Measurements from ENCODE around the gene IFIT1B.

IFIT1B gene

GRCh38 chr10:89414146-89414878 is 36.5 kb downstream of the IFIT1B start, which contains the start of gene IFIT5:
Gene IFIT5 (plus strand): TSS chr10:89414568. CDS start chr10:89414799, 231 bp downstream.
- Histone ChIP-seq H3K9me3 (ENCODE audit: insufficient read depth, low read depth, low read length) (peaks cover 2% of the 10 kb centered on the region), H4K8ac (ENCODE audit: low read depth, low read length) (peak within 1 kb of the TSS; percentile 73), H2BK12ac (ENCODE audit: low read length) (no peak within 1 kb of the TSS), H2BK120ac (ENCODE audit: insufficient read depth, low read length, poor library complexity) (peak within 1 kb of the TSS; percentile 27), H3K27ac (ENCODE audit: low read depth, low read length) (no peak within 1 kb of the TSS), H3K4me2 (ENCODE audit: low read length) (peak within 1 kb of the TSS; percentile 95), H3K79me1 (ENCODE audit: low read length) (no peaks in the 10 kb centered on the region), H3K9ac (ENCODE audit: low read length) (peak within 1 kb of the TSS; percentile 9), H2AFZ (ENCODE audit: insufficient read depth, low read length, poor library complexity) (peak within 1 kb of the TSS; percentile 92), H2AK5ac (ENCODE audit: low read length) (no peak within 1 kb of the TSS), H3K14ac (ENCODE audit: low read length) (peak within 1 kb of the TSS; percentile 63), H3K4me3 (ENCODE audit: low read depth, low read length) (peak within 1 kb of the TSS; percentile 67), H3K23ac (ENCODE audit: low read length) (no peak within 1 kb of the TSS), H2BK5ac (ENCODE audit: low read depth, low read length, poor library complexity) (no peak within 1 kb of the TSS), H3K36me3 (ENCODE audit: control insufficient read depth in 1 of 2, insufficient read depth in 2 of 2, low read length in 2 of 2) (no peaks in the 10 kb centered on the region), H3K27me3 (ENCODE audit: insufficient read depth, low read length) (peaks cover 13% of the 10 kb centered on the region), H3K4me1 (ENCODE audit: control insufficient read depth in 1 of 2, insufficient read depth in 2 of 2, low read length in 2 of 2) (peaks cover 4% of the 10 kb centered on the region in 2 experiments), H3K79me2 (ENCODE audit: control insufficient read depth, insufficient read depth, low read length, poor library complexity) (peaks cover 4% of the 10 kb centered on the region), H4K91ac (ENCODE audit: low read depth, low read length) (no peak within 1 kb of the TSS), H3K4ac (ENCODE audit: low read depth, low read length) (no peak within 1 kb of the TSS), H4K12ac (ENCODE audit: low read depth, low read length) (peak within 1 kb of the TSS; percentile 26), H3K18ac (ENCODE audit: low read length) (peak within 1 kb of the TSS; percentile 39)
- no CpG with 5 or more reads among the region's 48 CpGs for WGBS (ENCODE audit: extremely low coverage, insufficient coverage, insufficient read length)
- DNase-seq = peak; percentile 46 to 67

DNA sequence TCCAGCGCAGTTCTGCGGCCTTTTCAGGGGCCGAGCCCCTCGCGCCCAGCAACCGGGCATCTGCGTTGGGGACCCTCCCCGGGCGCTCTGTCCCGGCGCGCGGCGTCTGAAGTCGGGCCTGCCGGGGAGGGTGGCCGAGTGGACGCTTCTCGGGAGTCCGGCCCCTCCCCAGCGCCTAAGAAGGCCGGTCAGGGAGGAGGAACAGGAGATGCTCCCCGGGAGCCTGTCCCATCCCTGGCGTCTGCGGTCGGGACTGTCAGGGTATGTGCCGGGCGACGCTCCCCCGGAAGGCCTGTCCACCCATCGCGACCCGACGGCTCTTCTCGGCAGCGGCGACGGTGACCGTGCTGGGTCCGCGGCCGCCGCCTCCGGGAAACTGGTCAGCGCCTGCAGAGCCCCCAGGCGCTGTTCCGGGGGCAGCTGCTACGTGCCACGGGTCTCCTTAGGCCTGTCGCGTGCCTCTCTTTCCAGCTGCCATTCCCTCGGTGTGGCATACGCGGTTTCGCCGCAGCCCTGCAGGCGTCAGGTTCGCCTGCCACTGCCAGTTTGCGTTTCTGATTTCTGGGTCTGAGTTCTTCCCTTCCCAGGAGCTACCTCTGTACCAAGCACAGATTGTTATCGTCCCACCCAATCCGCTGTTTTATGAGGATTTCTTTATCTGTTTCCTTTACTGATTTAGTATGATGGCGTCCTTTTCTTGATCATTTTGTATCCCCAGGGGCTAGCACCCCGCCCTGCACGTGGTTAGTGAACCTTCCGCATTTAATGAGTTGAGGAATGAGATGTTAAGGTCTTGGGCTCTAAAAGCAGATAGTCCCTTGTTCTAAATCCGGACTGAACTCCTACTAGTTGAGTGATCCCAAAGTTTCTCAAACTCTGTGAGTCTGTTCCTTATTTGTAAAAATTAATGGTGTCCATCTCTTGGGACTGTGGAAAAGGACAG is 37.3 kb downstream of the IFIT1B start:
- no peak overlapping the region for H3K4ac ChIP-seq (ENCODE audit: low read depth, low read length)
- H2AFZ ChIP-seq (ENCODE audit: insufficient read depth, low read length, poor library complexity) = peak overlapping the region; percentile 87
- H3K79me2 ChIP-seq (ENCODE audit: control insufficient read depth, insufficient read depth, low read length, poor library complexity) = peaks cover 4% of the 10 kb centered on the region
- H2BK12ac ChIP-seq (ENCODE audit: low read length) = no peak overlapping the region
- DNase-seq = peak; percentile 34 to 64
- H3K4me3 ChIP-seq (ENCODE audit: low read depth, low read length) = peak overlapping the region; percentile 67
- WGBS (ENCODE audit: extremely low coverage, insufficient coverage, insufficient read length) = no CpG with 5 or more reads among the region's 66 CpGs
- H2AK5ac ChIP-seq (ENCODE audit: low read length) = no peak overlapping the region
- peak overlapping the region; percentile 20 for H4K8ac ChIP-seq (ENCODE audit: low read depth, low read length)
- H3K23ac ChIP-seq (ENCODE audit: low read length) = no peak overlapping the region
- peak overlapping the region; percentile 95 for H3K4me2 ChIP-seq (ENCODE audit: low read length)
- no peak overlapping the region for H4K12ac ChIP-seq (ENCODE audit: low read depth, low read length)
- H3K36me3 ChIP-seq (ENCODE audit: control insufficient read depth in 1 of 2, insufficient read depth in 2 of 2, low read length in 2 of 2) = no peaks in the 10 kb centered on the region
- H3K27ac ChIP-seq (ENCODE audit: low read depth, low read length) = no peak overlapping the region
- H4K91ac ChIP-seq (ENCODE audit: low read depth, low read length) = no peak overlapping the region
- peaks cover 13% of the 10 kb centered on the region for H3K27me3 ChIP-seq (ENCODE audit: insufficient read depth, low read length)
- H3K9ac ChIP-seq (ENCODE audit: low read length) = no peak overlapping the region
- H3K18ac ChIP-seq (ENCODE audit: low read length) = no peak overlapping the region
- peaks cover 2% of the 10 kb centered on the region for H3K9me3 ChIP-seq (ENCODE audit: insufficient read depth, low read depth, low read length)
- no peak overlapping the region for H3K14ac ChIP-seq (ENCODE audit: low read length)
- H2BK5ac ChIP-seq (ENCODE audit: low read depth, low read length, poor library complexity) = no peak overlapping the region
- H3K4me1 ChIP-seq (ENCODE audit: control insufficient read depth in 1 of 2, insufficient read depth in 2 of 2, low read length in 2 of 2) = peaks cover 4% of the 10 kb centered on the region in 2 experiments
- no peaks in the 10 kb centered on the region for H3K79me1 ChIP-seq (ENCODE audit: low read length)
- no peak overlapping the region for H2BK120ac ChIP-seq (ENCODE audit: insufficient read depth, low read length, poor library complexity)

- no peak overlapping the region for H4K91ac ChIP-seq (ENCODE audit: low read depth, low read length)
- peaks cover 13% of the 10 kb centered on the region for H3K27me3 ChIP-seq (ENCODE audit: insufficient read depth, low read length)
- DNase-seq = no peak
- no peak overlapping the region for H2BK12ac ChIP-seq (ENCODE audit: low read length)
- H3K4ac ChIP-seq (ENCODE audit: low read depth, low read length) = no peak overlapping the region
- H3K18ac ChIP-seq (ENCODE audit: low read length) = no peak overlapping the region
- H3K79me1 ChIP-seq (ENCODE audit: low read length) = no peaks in the 10 kb centered on the region
- peaks cover 4% of the 10 kb centered on the region in 2 experiments for H3K4me1 ChIP-seq (ENCODE audit: control insufficient read depth in 1 of 2, insufficient read depth in 2 of 2, low read length in 2 of 2)
- H3K27ac ChIP-seq (ENCODE audit: low read depth, low read length) = no peak overlapping the region
- H2BK120ac ChIP-seq (ENCODE audit: insufficient read depth, low read length, poor library complexity) = no peak overlapping the region
- no peak overlapping the region for H3K23ac ChIP-seq (ENCODE audit: low read length)
- no peak overlapping the region for H3K14ac ChIP-seq (ENCODE audit: low read length)
- H2AK5ac ChIP-seq (ENCODE audit: low read length) = no peak overlapping the region
- H4K8ac ChIP-seq (ENCODE audit: low read depth, low read length) = no peak overlapping the region
- no peak overlapping the region for H2BK5ac ChIP-seq (ENCODE audit: low read depth, low read length, poor library complexity)
- H2AFZ ChIP-seq (ENCODE audit: insufficient read depth, low read length, poor library complexity) = no peak overlapping the region
- no peak overlapping the region for H4K12ac ChIP-seq (ENCODE audit: low read depth, low read length)
- peaks cover 2% of the 10 kb centered on the region for H3K9me3 ChIP-seq (ENCODE audit: insufficient read depth, low read depth, low read length)
- H3K4me2 ChIP-seq (ENCODE audit: low read length) = no peak overlapping the region
- no peak overlapping the region for H3K4me3 ChIP-seq (ENCODE audit: low read depth, low read length)
- no peaks in the 10 kb centered on the region for H3K36me3 ChIP-seq (ENCODE audit: control insufficient read depth in 1 of 2, insufficient read depth in 2 of 2, low read length in 2 of 2)
- no peak overlapping the region for H3K9ac ChIP-seq (ENCODE audit: low read length)
- WGBS (ENCODE audit: extremely low coverage, insufficient coverage, insufficient read length) = no CpG with 5 or more reads among the region's 1 CpG
- peaks cover 4% of the 10 kb centered on the region for H3K79me2 ChIP-seq (ENCODE audit: control insufficient read depth, insufficient read depth, low read length, poor library complexity)
These were observed 38.6 kb downstream of the IFIT1B start for GRCh38 chr10:89416465-89416864.

GRCh38 chr10:89419548-89419947 is 41.7 kb downstream of the IFIT1B start:
- H3K79me1 ChIP-seq (ENCODE audit: low read length) = no peaks in the 10 kb centered on the region
- no peak overlapping the region for H2AK5ac ChIP-seq (ENCODE audit: low read length)
- H4K8ac ChIP-seq (ENCODE audit: low read depth, low read length) = no peak overlapping the region
- H2BK12ac ChIP-seq (ENCODE audit: low read length) = no peak overlapping the region
- peaks cover 4% of the 10 kb centered on the region in 2 experiments for H3K4me1 ChIP-seq (ENCODE audit: control insufficient read depth in 1 of 2, insufficient read depth in 2 of 2, low read length in 2 of 2)
- no peak overlapping the region for H4K12ac ChIP-seq (ENCODE audit: low read depth, low read length)
- no peak overlapping the region for H4K91ac ChIP-seq (ENCODE audit: low read depth, low read length)
- H3K4me2 ChIP-seq (ENCODE audit: low read length) = no peak overlapping the region
- H3K14ac ChIP-seq (ENCODE audit: low read length) = no peak overlapping the region
- no peak overlapping the region for H2BK120ac ChIP-seq (ENCODE audit: insufficient read depth, low read length, poor library complexity)
- H2AFZ ChIP-seq (ENCODE audit: insufficient read depth, low read length, poor library complexity) = no peak overlapping the region
- no peak overlapping the region for H3K4me3 ChIP-seq (ENCODE audit: low read depth, low read length)
- no peak overlapping the region for H3K18ac ChIP-seq (ENCODE audit: low read length)
- H3K27ac ChIP-seq (ENCODE audit: low read depth, low read length) = no peak overlapping the region
- peaks cover under 1% of the 10 kb centered on the region for H3K79me2 ChIP-seq (ENCODE audit: control insufficient read depth, insufficient read depth, low read length, poor library complexity)
- H3K4ac ChIP-seq (ENCODE audit: low read depth, low read length) = no peak overlapping the region
- no CpG with 5 or more reads among the region's 3 CpGs for WGBS (ENCODE audit: extremely low coverage, insufficient coverage, insufficient read length)
- no peak overlapping the region for H3K23ac ChIP-seq (ENCODE audit: low read length)
- DNase-seq = no peak
- H3K36me3 ChIP-seq (ENCODE audit: control insufficient read depth in 1 of 2, insufficient read depth in 2 of 2, low read length in 2 of 2) = no peaks in the 10 kb centered on the region
- H3K9ac ChIP-seq (ENCODE audit: low read length) = no peak overlapping the region
- H3K9me3 ChIP-seq (ENCODE audit: insufficient read depth, low read depth, low read length) = no peaks in the 10 kb centered on the region
- peaks cover 7% of the 10 kb centered on the region for H3K27me3 ChIP-seq (ENCODE audit: insufficient read depth, low read length)
- H2BK5ac ChIP-seq (ENCODE audit: low read depth, low read length, poor library complexity) = no peak overlapping the region

Data from trophoblast cell (in vitro differentiated cells and primary cell).